GM12878 (cell line): ENCODE measurements around the gene TMEM231. TPM values are rescaled to one million over a fixed set of nuclear protein-coding genes. Genes with fewer than 3 reads are reported as not detected.

Experiments
- ATAC-seq: fragments of 200-7000 bp; cut with Tn5 transposase; 3 replicates; pipeline ENCODE4 v1.9.1; 2020; ENCODE audit warnings: mild to moderate bottlenecking, moderate library complexity
- BruUV-seq: library from RNA; stranded (reverse); fragments of 400-500 nt; replicated peaks from 2 replicates; lab custom pipeline; 2021; lab: Mats Ljungman, UMichigan
- CTCF ChIA-PET: fragments of 300-600 bp; sonication (Branson Sonifier 250); formaldehyde crosslinking; extraction: SDS; loops from one replicate; lab custom pipeline; 2021; ENCODE audit warnings: inconsistent platforms; lab: Yijun Ruan, JAX
- POLR2A ChIA-PET: fragments of 350-600 bp; formaldehyde crosslinking; extraction: SDS; loops from one replicate; lab custom pipeline; 2021; ENCODE audit warnings: inconsistent platforms; lab: Charles Lee
- RAD21 ChIA-PET: fragments of 300-600 bp; sonication (Branson Sonifier 250); formaldehyde crosslinking; loops from one replicate; lab custom pipeline; 2023; ENCODE audit warnings: antibody characterized with exemption; ENCODE audit not compliant: unreplicated experiment; lab: Charles Lee
- SMC1A ChIA-PET: fragments of 300-600 bp; sonication (Branson Sonifier 250); formaldehyde crosslinking; loops from one replicate; lab custom pipeline; 2023; ENCODE audit not compliant: unreplicated experiment, uncharacterized antibody; lab: Charles Lee
- DNase-seq: peaks from one replicate; pipeline ENCODE4 v3.0.0-alpha.2; 2011; ENCODE audit warnings: low read depth, low spot score
- FAIRE-seq: peaks from 3 replicates; lab custom pipeline; 2011; peaks lifted over from hg19 to GRCh38; lab: Jason Lieb, UNC
- H2AFZ ChIP-seq: 2 replicates; pipeline ENCODE4 v1.6.0; 2011; ENCODE audit warnings: low read depth, low read length, control low read depth; ENCODE audit not compliant: control insufficient read depth
- H3K27ac ChIP-seq: 2 replicates; pipeline ENCODE4 v1.5.1; 2011; ENCODE audit warnings: control low read depth; ENCODE audit not compliant: control insufficient read depth, insufficient read depth
- H3K27me3 ChIP-seq, 2 experiments: replicated peaks in 1 of 2; 2 replicates each; pipeline versions ENCODE4 v1.6.0 to v1.6.1; 2011; ENCODE audit warnings: low read length in 1 of 2; ENCODE audit not compliant: control insufficient read depth in 2 of 2, insufficient read depth in 2 of 2
- H3K36me3 ChIP-seq, 2 experiments: 2 replicates each; pipeline ENCODE4 v1.5.1; 2011; ENCODE audit warnings: low read length in 1 of 2; ENCODE audit not compliant: control insufficient read depth in 2 of 2, insufficient read depth in 2 of 2
- H3K4me1 ChIP-seq: 2 replicates; pipeline ENCODE4 v1.6.1; 2011; ENCODE audit warnings: mild to moderate bottlenecking, low read length, moderate library complexity, mixed read lengths; ENCODE audit not compliant: control insufficient read depth, insufficient read depth
- H3K4me2 ChIP-seq: 2 replicates; pipeline ENCODE4 v1.6.0; 2011; ENCODE audit warnings: control low read depth; ENCODE audit not compliant: control insufficient read depth, insufficient read depth
- H3K4me3 ChIP-seq: fragments of 200-600 bp; sonication (generic); 2 replicates; pipeline ENCODE4 v1.5.1; 2016
- H3K79me2 ChIP-seq: 2 replicates; pipeline ENCODE4 v1.6.0; 2011; ENCODE audit warnings: low read length; ENCODE audit not compliant: control insufficient read depth, insufficient read depth
- H3K9ac ChIP-seq: 2 replicates; pipeline ENCODE4 v1.8.0; 2011; ENCODE audit warnings: low read length, control low read depth, mixed read lengths; ENCODE audit not compliant: control insufficient read depth, insufficient read depth
- H3K9me3 ChIP-seq: replicated peaks from 3 replicates; pipeline ENCODE4 v1.5.1; 2011; ENCODE audit warnings: mild to moderate bottlenecking, low read length; ENCODE audit not compliant: control insufficient read depth, insufficient read depth
- H4K20me1 ChIP-seq: 2 replicates; pipeline ENCODE4 v1.6.0; 2011; ENCODE audit not compliant: control insufficient read depth, insufficient read depth
- NKRF ChIP-seq: fragments of 450-650 bp; conservative IDR thresholded peaks from 2 replicates; pipeline ENCODE4 v1.6.1; 2017; ENCODE audit warnings: mild to moderate bottlenecking, moderate library complexity
- PRDM15 ChIP-seq: fragments of 450-650 bp; formaldehyde crosslinking; IDR thresholded peaks from 2 replicates; pipeline ENCODE4 v1.4.0; 2020; ENCODE audit warnings: mild to moderate bottlenecking, moderate library complexity
- WGBS: methylation state at CpG from one replicate; pipeline ENCODE4 v1.1.6; 2016; ENCODE audit warnings: low lambda C conversion rate; ENCODE audit not compliant: insufficient replicate concordance, insufficient coverage; ENCODE audit errors: missing lambda C conversion rate; 5-methylcytosine and 5-hydroxymethylcytosine counted together
- in situ Hi-C: fragments of 300-500 bp; cut with MboI; formaldehyde crosslinking; loops from 9 replicates; pipeline ENCODE4 v1.14.3; 2018; ENCODE audit warnings: mixed read lengths
- intact Hi-C: fragments of 100-400 bp; cut with micrococcal nuclease; formaldehyde crosslinking; loops from one replicate; pipeline ENCODE4 v1.14.2; 2022; ENCODE audit not compliant: unreplicated experiment
- polyA plus RNA-seq, 11 experiments: library from polyadenylated mRNA; depleted of rRNA in 4 of 11; unstranded in 6 of 11; stranded (reverse) in 5 of 11; fragments of >200 nt; fragmentation: Nextera tagmentation in 4 of 11; fragmentation: Illumina TruSeq in 1 of 11; extraction: Ambion mirVana in 4 of 11; extraction: Trizol in 1 of 11; gene quantifications; 1 replicate in 1 of 11; 2 replicates in 10 of 11; pipeline versions ENCODE4 v1.2.1 to v1.2.3, GENCODE V29; 2011 to 2016; ENCODE audit warnings: inconsistent platforms in 2 of 11, missing spikeins in 2 of 11, low read depth in 1 of 11
- total RNA-seq, 4 experiments: library from RNA; depleted of rRNA in 3 of 4; stranded (reverse); fragments of >200 nt in 3 of 4; fragmentation: Illumina TruSeq in 1 of 4; extraction: Trizol in 1 of 4; gene quantifications; 2 replicates each; pipeline versions ENCODE4 v1.2.1 to v1.2.3, GENCODE V29; 2013 to 2021

Gene TMEM231
- total and polyA plus RNA-seq, 10 of the 15 experiments (the other 5 are each of a cell fraction or from before 2014, with no cell fraction given) = 1.2 to 9.1 (median 5.9) TPM

- no peak for TF ChIP-seq PRDM15 (CRISPR knock-in tag)
Observed at GRCh38 chr16:75590920-75591843, 35.1 kb upstream of the TMEM231 start (continued).

- ATAC-seq = no peak
- Histone ChIP-seq H3K27ac (no peak overlapping the region), H3K36me3 (peaks cover 0 to 3% of the 10 kb centered on the region in 2 experiments; a peak in 2 of 4 replicates), H3K4me3 (no peak overlapping the region), H3K4me1 (no peaks in the 10 kb centered on the region), H3K9me3 (no peaks in the 10 kb centered on the region), H3K79me2 (no peaks in the 10 kb centered on the region), H2AFZ (no peak overlapping the region), H3K9ac (no peak overlapping the region), H3K4me2 (no peak overlapping the region), H3K27me3 (no peaks in the 10 kb centered on the region), H4K20me1 (no peaks in the 10 kb centered on the region)
- SMC1A ChIA-PET = interaction anchor here (1.1 kb wide), 1 partner anchor 13 kb away, joined by 4 read pairs; no protein-coding TSS in a partner anchor
- WGBS = 94% methylated on average over 3 of the region's 3 CpGs
- in situ Hi-C loops (no loop called here), intact Hi-C loops (no loop called here)
- TF ChIP-seq NKRF = no peak
- CTCF ChIA-PET = interaction anchor here (0.6 kb wide), 1 partner anchor 195 kb away, joined by 3 read pairs; no protein-coding TSS in a partner anchor
- POLR2A ChIA-PET = interaction anchor here (1.0 kb wide), 1 partner anchor 11 kb away, joined by 3 read pairs; no protein-coding TSS in a partner anchor
- BruUV-seq = no TSS peak
- no peak for DNase-seq
- no peak for FAIRE-seq
- RAD21 ChIA-PET = no interaction called here
Observed at GRCh38 chr16:75589306-75589705, 33.3 kb upstream of the TMEM231 start.
